Upper lobe of left lung (tissue), 4 donors: ENCODE data around the gene ZNF622.

Experiments
- CTCF ChIP-seq, 6 experiments: fragments of 450-650 bp in 4 of 6; fragments of 200-600 bp in 2 of 6; sonication (generic) in 2 of 6; IDR thresholded peaks; one replicate each; pipeline ENCODE4 v1.5.1; 2016 to 2019; ENCODE audit warnings: antibody characterized with exemption in 6 of 6
- EP300 ChIP-seq, 4 donors: sonication (generic); formaldehyde crosslinking; IDR thresholded peaks; one replicate each; pipeline ENCODE4 v1.5.1; 2017; ENCODE audit warnings: antibody characterized with exemption in 4 of 4, control low read depth in 2 of 4
- POLR2A ChIP-seq, 4 donors: fragments of 450-650 bp; IDR thresholded peaks; one replicate each; pipeline ENCODE4 v1.5.1; 2016 to 2017; ENCODE audit warnings: antibody characterized with exemption in 4 of 4, mild to moderate bottlenecking in 2 of 4
- POLR2AphosphoS5 ChIP-seq, 2 donors: sonication (generic); formaldehyde crosslinking; IDR thresholded peaks; one replicate each; pipeline ENCODE4 v1.5.1; 2017; ENCODE audit warnings: antibody characterized with exemption in 2 of 2

GRCh38 chr5:16410338-16410737, 55.3 kb downstream of the ZNF622 start:
- no peak for TF ChIP-seq POLR2AphosphoS5 (IDR thresholded peaks at IDR 0.05)
- no peak for TF ChIP-seq CTCF (IDR thresholded peaks at IDR 0.05)
- TF ChIP-seq POLR2A (IDR thresholded peaks at IDR 0.05) = no peak
- no peak for TF ChIP-seq EP300 (IDR thresholded peaks at IDR 0.05)
